Activated CD8-positive, alpha-beta memory T cell treated with anti-CD3 and anti-CD28 coated beads for 24 hours (primary cell): Measurements from ENCODE around the gene CEP20.
"Not testable (repeated sequence)": the region's sequence is repeated elsewhere in the genome, so short reads cannot be mapped to it uniquely, and the experiment has no call there.

Experiments
- DNase-seq: peaks from one replicate; pipeline ENCODE4 v3.0.0-alpha.2; 2020

The CEP20 gene, protein sequence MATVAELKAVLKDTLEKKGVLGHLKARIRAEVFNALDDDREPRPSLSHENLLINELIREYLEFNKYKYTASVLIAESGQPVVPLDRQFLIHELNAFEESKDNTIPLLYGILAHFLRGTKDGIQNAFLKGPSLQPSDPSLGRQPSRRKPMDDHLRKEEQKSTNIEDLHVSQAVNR

GRCh38 chr16:15888072-15888976, at the start of gene CEP20:
CEP20 (minus strand) TSS chr16:15888603; CDS start chr16:15888585, 18 bp downstream.
- DNase-seq, result peak; percentile 99

DNA sequence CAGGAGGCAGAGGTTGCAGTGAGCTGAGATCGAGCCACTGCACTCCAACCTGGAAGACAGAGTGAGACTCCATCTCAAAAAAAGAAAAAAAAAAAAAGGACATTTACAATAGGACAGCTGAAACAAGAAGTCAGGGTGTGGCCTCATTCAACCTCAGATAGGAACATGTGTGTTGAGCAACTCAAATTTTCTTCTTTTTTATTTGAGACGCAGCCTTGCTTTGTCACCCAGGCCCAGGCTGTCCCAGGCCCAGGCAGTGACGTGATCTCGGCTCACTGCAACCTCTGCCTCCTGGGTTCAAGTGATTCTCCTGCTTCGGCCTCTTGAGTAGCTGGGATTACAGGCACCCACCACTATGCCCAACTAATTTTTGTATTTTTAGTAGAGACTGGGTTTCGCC, 48.4 kb upstream of the CEP20 start:
- not testable (repeated sequence) for DNase-seq

DNA sequence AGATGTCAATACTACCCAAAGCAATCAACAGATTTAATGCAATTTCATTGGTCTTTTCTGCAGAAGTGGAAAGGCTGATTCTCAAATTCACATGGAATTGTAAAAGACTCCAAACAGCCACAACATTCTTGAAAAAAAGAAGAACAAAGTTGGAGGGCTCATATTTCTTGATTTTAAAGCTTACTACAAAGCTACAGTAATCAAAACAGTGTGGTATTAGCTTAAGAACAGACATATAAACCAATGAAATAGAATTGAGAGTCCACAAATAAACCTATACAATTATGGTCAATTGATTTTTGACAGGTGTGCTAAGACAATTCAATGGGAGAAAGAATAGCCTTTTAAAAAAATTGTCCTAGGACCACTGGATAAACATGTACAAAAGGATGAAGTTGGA, 46.6 kb upstream of the CEP20 start:
- no peak for DNase-seq

DNA sequence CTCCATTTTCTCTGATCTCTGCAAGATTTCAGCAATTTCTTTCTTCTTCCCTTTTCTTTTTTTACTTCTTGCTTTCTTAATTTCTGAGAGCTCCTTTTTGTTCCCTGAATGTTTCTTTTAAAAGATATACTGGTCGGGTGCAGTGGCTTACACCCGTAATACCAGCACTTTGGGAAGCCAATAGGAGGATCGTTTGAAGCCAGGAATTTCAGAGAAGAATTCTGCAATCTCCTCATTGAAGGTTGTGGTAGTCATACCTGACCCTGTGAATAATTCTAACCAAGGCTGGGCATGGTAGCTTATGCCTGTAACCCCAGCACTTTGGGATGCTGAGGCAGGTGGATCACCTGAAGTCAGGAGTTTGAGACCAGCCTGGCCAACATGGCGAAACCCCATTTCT, 45.4 kb upstream of the CEP20 start:
- DNase-seq, result no peak

DNA sequence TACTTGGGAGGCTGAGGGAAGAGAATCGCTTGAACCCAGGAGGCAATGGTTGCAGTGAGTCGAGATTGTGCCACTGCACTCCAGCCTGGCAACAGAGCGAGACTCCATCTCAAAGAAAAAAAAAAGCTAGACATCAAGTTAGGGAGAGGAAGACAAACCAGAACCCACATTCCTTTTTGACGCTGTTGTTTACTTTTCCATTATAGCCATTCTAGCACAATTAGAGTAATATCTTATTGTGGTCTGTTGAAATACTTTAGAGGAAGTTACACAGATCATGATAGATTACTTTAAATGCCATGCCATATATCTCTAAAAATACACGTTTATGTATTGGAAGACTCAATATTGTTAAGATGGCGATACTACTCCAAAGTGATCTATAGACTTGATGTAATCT, 44.5 kb upstream of the CEP20 start:
- DNase-seq, result no peak

- DNase-seq, result no peak
These were observed 40.1 kb upstream of the CEP20 start for GRCh38 chr16:15928261-15929104.

DNA sequence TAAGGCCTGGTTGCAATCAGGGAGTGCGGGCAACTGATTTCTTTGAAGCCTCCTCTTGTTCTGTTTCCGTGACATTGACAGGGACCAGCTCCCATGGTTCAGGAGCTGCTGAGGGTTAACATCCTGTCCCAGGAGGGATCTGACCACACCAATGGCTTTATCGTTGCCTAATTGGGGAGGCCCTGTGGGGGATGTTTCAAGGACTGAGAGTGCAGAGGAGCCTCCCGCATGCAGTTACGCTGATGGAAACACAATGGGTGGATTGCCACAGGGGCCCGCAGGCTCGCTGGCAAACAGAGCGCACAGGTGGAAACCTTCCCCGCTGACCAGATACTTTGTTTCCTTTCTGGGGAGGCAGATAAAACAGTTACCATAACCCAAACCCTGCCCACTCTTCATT, 37.2 kb upstream of the CEP20 start:
- no peak for DNase-seq

DNA sequence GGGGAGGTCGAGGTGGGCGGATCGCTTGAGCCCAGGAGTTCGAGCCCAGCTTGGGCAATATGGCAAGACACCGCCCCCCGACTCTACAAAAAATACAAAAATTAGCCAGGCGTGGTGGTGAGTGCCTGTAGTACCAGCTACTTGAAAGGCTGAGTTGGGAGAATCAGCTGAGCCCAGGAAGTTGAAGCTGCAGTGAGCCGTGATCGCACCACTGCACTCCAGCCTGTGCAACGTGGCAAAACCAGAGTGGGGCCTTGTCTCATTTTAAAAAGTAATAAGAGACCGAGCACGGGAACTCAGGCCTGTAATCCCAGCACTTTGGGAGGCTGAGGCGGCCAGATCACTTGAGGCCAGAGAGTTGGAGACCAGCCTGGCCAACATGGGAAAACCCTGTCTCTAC, 36.6 kb upstream of the CEP20 start:
- no peak for DNase-seq

- no peak for DNase-seq
These were observed 30.9 kb upstream of the CEP20 start for GRCh38 chr16:15919331-15919730.

DNA sequence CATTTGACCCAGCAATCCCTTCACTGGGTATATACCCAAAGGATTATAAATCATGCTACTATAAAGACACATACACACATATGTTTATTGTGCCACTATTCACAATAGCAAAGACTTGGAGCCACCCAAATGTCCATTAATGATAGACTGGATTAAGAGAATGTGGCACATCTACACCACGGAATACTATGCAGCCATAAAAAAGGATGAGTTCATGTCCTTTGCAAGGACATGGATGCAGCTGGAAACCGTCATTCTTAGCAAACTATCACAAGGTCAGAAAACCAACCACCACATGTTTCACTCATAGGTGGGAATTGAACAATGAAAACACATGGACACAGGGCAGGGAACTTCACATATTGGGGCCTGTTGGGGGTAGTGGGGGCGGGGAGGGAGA, 29.9 kb upstream of the CEP20 start:
- not testable (repeated sequence) for DNase-seq

GRCh38 chr16:15916323-15916722, 27.9 kb upstream of the CEP20 start:
- DNase-seq, result no peak

GRCh38 chr16:15915555-15916081, 27.2 kb upstream of the CEP20 start:
- no peak for DNase-seq

DNA sequence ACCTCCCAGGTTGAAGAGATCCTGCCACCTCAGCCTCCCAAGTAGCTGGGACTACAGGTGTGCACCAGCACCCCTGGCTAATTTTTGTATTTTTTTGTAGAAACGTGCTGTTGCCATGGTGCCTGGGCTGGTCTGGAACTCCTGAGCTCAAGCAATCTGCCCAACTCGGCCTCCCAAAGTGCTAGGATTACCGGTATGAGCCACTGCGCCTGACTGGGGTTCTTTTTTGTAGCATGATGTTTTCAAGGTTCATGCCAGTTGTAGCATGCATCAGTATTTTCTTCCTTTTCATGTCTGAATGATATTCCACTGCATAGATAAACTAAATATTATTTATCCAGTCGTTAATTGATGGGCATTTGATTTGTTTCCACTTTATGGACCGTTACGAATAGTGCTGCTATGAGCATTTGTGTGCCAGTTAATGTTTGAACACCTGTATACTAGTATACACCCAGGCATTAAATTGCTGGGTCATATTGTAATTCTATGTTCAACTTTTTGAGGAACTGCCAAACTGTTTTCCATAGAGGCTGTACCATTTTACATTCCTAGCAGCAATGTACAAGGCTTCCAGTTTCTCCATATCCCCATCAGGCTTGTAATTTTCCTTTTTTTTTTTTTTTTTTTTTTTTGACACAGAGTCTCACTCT, 24.8 kb upstream of the CEP20 start:
- no peak for DNase-seq

GRCh38 chr16:15911198-15911597, 22.8 kb upstream of the CEP20 start:
- DNase-seq, result no peak

- DNase-seq, result peak; percentile 61
These were observed 19.6 kb upstream of the CEP20 start for GRCh38 chr16:15907863-15908478.

- DNase-seq, result no peak
These were observed 18.0 kb upstream of the CEP20 start for GRCh38 chr16:15906439-15906838.

DNA sequence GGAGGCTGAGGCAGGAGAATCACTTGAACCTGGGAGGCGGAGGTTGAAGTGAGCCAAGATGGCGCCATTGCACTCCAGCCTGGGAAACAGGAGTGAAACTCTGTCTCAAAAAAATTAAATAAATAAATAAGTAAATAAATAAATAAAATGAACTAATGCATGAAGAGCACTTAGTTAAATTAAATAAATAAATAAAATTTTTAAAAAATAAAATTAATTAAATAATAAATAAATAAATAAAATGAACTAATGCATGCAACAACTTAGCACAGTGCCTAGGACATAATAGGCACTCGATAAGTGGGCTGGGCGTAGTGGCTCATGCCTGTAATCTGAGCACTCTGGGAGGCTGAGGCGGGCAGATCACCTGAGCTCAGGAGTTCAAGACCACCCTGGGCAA, 15.6 kb upstream of the CEP20 start:
- no peak for DNase-seq

DNA sequence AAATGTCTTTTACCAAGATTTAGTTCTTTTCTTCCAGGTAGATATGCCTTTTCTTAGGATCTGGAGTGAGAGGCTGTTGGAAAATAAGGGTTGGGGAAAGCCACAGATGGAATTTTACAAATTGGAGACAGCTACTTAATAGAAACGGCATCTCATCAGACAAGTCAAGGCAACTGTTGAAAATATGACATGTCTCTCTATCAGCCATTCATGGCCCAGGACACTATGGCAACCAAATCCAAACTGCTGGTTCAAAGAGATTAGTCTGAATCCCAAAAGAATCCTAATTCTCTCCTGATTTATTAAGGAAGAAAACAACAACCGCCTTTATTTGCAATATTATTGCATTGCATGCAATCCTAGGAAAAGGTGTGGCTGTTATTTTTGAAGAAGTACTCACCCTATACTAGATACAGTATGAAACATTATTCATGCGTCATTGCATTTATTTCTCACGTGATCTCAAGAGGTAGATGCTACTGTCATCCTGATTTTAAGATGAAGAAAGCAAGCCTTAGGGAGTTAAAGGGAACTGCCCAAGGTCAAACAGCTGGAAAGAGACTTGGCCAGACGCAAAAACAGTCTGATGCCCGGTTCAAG, 12.6 kb upstream of the CEP20 start:
- DNase-seq, result no peak

DNA sequence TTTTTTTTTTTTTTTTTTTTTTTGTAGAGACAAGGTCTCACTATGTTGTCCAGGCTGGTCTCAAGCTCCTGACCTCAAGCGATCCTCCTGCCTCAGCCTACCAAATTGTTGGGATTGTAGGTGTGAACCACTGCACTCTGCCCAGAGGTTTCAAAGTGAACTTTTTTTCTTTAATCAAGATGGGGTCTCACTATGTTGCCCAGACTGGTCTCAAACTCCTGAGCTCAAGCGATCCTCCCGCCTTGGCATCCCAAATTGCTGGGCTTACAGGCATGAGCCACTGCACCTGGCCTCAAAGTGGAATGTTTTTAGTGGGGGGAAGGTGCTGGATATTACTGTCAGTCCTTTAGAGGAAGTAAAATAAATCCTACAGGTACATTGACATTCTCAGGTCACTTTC, 12.0 kb upstream of the CEP20 start:
- DNase-seq, result no peak

DNA sequence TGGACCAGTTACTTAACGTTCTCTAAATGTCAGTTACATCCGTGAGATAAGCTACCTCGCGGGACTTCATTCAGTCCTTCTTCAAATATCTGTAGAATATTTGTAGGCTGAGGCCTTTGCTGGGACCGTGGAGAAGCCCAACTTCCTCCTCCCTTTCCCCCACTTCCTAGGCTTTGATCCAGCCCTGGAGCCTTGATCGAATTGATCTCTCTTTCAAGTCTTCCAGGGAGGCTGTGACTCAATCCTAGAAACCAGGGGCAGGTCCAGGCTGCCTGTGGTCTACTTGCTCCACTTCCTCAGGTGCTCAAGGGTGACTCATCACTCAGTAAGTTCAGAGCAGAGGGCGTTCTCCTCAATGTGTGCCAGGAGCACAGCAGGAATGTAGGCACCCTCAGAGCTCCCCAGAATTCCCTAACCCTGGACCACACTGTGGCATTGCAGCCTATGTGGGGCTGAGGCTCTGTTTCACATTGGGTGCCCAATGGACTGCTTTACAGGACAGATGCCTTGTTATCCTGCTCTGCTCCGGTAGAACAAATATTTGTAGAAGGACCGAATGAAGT, 11.2 kb upstream of the CEP20 start:
- DNase-seq, result no peak

- DNase-seq, result no peak
These were observed 10.3 kb upstream of the CEP20 start for GRCh38 chr16:15898654-15899053.

DNA sequence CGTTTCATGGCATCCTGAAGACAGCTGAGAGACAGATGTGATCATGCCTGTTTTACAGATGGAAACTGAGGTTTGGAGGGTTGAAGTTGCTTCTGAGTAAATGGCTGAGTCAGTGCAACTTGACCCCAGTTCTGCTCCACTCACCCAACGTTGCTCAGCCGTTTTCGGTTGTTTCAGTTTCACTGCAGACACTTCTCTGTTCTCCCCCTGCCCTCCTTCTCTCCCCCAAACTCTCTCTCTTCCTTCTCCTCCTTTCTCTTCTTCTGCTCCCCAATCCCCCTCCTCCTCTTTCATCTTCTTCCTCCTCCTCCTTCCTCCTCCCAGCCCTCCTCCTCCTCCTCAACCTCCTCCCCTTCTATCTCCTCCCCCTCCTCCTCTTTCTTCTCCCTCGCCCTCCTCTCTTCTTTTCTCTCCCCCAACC, 9.4 kb upstream of the CEP20 start:
- DNase-seq, result no peak
